ENCODE data around the gene FAM222B.
"Not testable (repeated sequence)": the region's sequence is repeated elsewhere in the genome, so short reads cannot be mapped to it uniquely, and the experiment has no call there.

The FAM222B gene

GRCh38 chr17:28725660-28726225 is 116.8 kb downstream of the FAM222B start:
- DNase-seq: no peak

DNA sequence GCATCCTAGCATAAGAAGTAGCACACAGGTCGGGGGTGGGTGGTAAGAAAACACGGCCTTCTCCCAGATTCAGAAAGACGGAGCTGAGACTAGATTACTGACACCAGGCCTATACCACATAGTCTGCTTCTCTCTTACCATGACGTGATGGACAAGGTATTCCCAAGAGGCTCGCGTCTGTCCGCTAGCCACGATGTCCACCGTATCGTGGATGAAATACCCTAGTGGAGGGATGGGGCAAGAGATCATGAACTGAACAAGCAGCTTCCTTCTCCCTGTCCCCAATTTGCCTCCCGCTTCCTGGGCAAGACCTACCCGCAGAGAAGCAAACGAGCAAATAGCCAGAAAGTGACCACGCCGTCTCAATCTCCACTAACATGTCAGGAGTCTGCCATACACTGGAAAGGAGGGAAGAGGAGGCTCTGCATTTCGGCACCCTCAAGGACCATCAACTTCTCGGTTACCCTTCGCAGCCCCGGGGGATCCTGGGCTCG is 117.4 kb downstream of the FAM222B start:
- DNase-seq: no peak

DNA sequence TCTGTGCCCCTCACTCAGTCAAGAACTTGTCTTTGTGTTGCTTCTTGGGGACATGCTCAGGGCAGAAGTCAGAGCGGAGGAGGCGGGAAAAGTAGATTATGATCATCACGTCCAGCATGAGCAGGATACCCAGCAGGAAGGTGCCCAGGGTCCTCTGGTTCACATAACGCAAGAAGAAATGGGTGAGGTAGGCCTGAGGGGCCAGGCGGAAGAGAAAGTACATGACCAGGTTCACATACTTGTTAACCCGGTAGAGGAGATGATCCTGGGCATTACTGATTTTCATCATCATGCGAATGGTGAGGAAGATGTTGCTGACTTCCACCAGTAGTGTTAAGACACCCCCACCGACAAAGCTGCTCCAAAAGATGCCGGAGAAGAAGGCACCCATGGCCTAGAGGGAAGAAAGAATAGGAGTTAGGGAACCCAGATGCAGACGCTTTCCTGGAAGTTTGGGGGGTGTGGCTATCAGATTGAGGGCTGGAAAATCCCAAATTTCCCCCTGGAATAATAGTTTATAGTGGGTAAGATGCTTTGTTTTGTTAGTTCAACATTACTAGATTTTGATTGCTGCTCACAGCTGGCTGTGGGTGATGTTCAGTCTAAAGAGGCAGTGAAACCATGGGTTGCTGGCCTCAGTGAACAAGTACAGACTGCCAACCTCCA is 118.0 kb downstream of the FAM222B start:
- DNase-seq: no peak

- DNase-seq: not testable (repeated sequence)
Measured at GRCh38 chr17:28723836-28724499, 118.6 kb downstream of the FAM222B start.

GRCh38 chr17:28723159-28723835 is 119.3 kb downstream of the FAM222B start:
- no peak for DNase-seq

DNA sequence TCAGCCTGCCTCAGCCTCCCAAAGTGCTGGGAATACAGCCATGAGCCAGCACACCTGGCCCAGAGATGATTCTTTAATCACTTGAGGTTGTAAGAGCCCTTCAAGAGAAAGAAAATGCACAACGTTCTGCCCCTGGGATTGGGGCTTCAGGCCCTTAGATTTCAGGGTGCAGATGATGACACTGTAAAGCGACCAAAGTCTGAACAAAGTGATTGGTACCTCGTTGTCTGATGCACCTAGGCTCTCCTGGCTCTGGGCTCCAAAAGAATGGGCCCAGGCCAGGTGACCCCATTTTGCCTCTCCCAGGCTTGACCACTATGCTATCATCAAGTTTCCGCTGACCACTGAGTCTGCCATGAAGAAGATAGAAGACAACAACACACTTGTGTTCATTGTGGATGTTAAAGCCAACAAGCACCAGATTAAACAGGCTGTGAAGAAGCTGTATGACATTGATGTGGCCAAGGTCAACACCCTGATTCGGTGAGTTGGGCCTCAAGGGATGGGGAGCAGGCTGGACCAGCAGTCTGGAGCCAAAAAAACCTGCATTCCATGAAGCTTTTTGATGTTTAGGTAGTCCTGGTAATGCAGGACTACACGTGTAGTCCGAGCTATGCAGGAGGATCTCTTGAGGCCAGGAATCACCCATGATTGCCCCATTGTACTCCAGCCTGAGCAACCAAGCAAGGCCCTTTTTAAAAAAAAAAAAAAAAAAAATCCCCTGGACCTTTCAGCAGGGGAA is 120.0 kb downstream of the FAM222B start:
- DNase-seq: no peak

- not testable (repeated sequence) for DNase-seq
Measured at GRCh38 chr17:28720997-28721329, 121.6 kb downstream of the FAM222B start.

- DNase-seq: no peak
Measured at GRCh38 chr17:28720247-28720996, 122.2 kb downstream of the FAM222B start.

DNA sequence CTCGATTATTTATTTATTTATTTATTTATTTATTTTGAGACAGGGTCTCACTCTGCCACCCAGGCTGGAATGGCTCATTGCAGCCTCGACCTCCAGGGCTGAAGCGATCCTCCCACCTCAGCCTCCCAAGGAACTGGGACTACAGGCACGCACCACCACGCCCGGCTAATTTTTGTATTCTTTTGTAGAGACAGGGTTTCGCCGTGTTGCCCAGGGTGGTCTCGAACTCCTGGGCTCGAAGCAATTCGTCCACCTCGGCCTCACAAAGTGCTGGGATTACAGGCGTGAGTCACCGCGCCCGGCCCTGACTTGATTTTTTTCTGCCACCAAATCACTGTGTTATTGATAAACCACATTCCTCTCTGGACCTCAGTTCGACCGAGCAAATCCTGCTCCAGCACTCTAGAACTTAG is 123.6 kb downstream of the FAM222B start:
- no peak for DNase-seq

GRCh38 chr17:28718333-28719020 is 124.1 kb downstream of the FAM222B start:
- DNase-seq: no peak

DNA sequence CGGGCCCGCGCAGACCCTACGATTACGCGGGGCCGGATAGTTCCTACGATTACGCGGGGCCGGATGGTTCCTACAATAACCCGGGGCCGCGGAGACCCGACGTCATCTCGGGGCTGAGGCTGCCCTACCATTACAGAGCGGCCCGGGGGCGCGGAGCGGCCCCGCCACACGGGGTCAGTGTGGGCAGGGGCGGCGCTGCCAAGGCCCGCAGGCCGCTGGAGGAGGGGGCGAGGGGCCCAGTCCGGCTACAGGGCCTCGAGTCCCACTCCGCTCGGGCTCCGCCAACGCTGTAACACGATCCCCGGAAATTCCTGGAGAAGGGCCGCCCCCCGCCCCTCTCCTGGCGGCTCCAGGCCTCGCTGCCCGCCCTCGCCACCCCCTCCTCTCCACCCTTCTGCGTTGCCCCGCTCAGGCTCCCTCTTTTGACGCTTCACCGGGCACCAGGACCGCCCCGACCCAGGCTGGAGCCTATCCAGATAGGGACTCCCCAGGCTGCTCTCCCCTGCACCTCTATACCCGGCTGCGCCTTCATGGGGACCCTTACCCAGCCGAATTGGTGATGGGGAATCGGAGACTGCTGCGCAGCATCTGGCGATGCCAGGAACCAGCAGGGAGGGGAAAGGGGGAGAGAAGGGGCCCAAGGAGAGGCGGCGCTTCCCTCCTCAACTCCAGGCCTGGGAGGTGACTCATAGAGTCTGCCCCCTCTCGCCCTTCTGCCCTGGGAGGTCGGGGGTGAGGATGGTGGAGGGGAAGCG is 124.8 kb downstream of the FAM222B start, which contains the start of gene RAB34:
RAB34 (minus strand) TSS at position 291 of the 755 bp plus-strand sequence. CDS start 602 bp downstream, outside the sequence.
- DNase-seq: no peak

- DNase-seq: no peak
Measured at GRCh38 chr17:28716740-28717577, 125.6 kb downstream of the FAM222B start.

GRCh38 chr17:28715217-28715616 is 127.4 kb downstream of the FAM222B start:
- DNase-seq: no peak

DNA sequence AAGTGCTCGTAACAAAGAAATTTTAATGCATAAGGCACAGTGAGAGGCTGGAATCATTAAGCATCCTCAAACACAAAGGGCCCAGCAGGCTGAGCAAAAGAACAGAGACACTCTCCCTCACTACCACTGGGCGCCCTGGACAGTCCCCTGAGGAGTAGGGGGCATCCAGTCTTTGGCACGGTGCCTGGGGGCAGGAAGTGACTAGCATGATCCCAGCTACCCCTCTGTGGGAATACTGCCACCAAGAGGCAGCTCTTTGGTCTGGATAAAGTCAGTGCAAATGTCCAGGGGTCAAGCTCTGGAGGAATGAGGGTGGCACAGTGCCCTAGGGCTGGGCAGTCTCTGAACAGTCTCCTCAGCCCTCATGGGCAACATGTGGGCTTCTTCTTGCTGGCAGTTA is 128.3 kb downstream of the FAM222B start:
- no peak for DNase-seq

- DNase-seq: no peak
Measured at GRCh38 chr17:28712705-28713415, 129.7 kb downstream of the FAM222B start.

DNA sequence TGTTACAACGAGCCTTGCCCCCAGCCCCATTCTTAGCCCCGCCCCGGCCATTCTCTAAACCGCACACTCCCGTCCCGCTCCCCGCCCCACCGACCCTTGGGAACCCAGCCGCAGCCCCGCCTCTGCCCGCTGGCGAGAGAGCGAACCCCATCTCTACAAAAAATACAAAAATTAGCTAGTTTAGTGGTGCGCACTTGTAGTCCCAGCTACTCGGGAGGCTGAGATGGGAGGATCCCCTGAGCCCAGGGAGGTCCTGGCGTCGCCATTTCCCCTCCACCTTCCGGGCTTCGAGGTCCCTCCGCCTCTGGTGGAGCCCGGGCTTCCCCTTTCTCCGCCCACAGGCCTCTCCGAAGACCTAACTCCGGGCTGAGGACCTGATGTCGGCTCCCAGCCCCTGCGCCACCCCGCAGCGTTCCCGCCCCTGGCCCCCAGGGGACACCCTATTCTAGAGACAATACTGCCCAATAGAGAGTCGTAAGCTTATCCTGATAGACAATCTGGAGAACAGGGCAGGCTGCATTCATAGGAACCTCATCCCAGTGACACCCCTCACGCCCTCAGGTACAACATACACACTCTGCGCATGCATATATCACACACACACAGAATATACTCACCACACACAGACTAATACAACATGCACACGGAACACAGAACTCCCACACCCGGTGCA is 130.4 kb downstream of the FAM222B start:
- DNase-seq: no peak

GRCh38 chr17:28711723-28712031 is 130.9 kb downstream of the FAM222B start, which contains the start of gene PROCA1:
TSS of gene PROCA1 (minus strand) at chr17:28711888. CDS start at chr17:28711660, 228 bp downstream.
- DNase-seq: no peak

All from 8988T (cell line).